RKO (cell line): ENCODE measurements around the gene TASP1.

Experiments
- DNase-seq: peaks from one replicate; pipeline ENCODE4 v3.0.0-alpha.2; 2016; ENCODE audit warnings: low spot score

Gene TASP1

GRCh38 chr20:13432126-13432525 lies 206.6 kb downstream of the TASP1 start:
- no peak for DNase-seq

- no peak for DNase-seq
These were observed 208.3 kb downstream of the TASP1 start for GRCh38 chr20:13430346-13431002.

- DNase-seq = no peak
These were observed 210.0 kb downstream of the TASP1 start for GRCh38 chr20:13428684-13429083.

GRCh38 chr20:13426870-13427269 lies 211.9 kb downstream of the TASP1 start:
- no peak for DNase-seq

GRCh38 chr20:13425381-13426135 lies 213.2 kb downstream of the TASP1 start:
- no peak for DNase-seq

GRCh38 chr20:13424174-13424833 lies 214.4 kb downstream of the TASP1 start:
- DNase-seq = no peak

- no peak for DNase-seq
These were observed 215.1 kb downstream of the TASP1 start for GRCh38 chr20:13423472-13424173.

GRCh38 chr20:13422637-13423036 lies 216.1 kb downstream of the TASP1 start:
- peak; percentile 45 for DNase-seq

- DNase-seq = no peak
These were observed 218.1 kb downstream of the TASP1 start for GRCh38 chr20:13420625-13421024.

GRCh38 chr20:13419477-13419876 lies 219.3 kb downstream of the TASP1 start:
- DNase-seq = no peak

GRCh38 chr20:13418263-13419229 lies 220.2 kb downstream of the TASP1 start:
- no peak for DNase-seq

GRCh38 chr20:13416531-13416930 lies 222.2 kb downstream of the TASP1 start:
- DNase-seq = no peak

- DNase-seq = peak; percentile 31
These were observed 225.8 kb downstream of the TASP1 start for GRCh38 chr20:13412806-13413445.

- no peak for DNase-seq
These were observed 234.4 kb downstream of the TASP1 start for GRCh38 chr20:13404293-13404692.

- DNase-seq = no peak
These were observed 235.3 kb downstream of the TASP1 start for GRCh38 chr20:13403453-13403852.

GRCh38 chr20:13402986-13403385 lies 235.7 kb downstream of the TASP1 start:
- no peak for DNase-seq

- no peak for DNase-seq
These were observed 236.5 kb downstream of the TASP1 start for GRCh38 chr20:13402171-13402760.

GRCh38 chr20:13401596-13401995 lies 237.1 kb downstream of the TASP1 start:
- DNase-seq = peak; percentile 56

GRCh38 chr20:13400453-13400852 lies 238.3 kb downstream of the TASP1 start:
- DNase-seq = no peak

GRCh38 chr20:13397300-13397724 lies 241.4 kb downstream of the TASP1 start:
- DNase-seq = no peak
